22Rv1 (cell line): Measurements from ENCODE around the gene LRRC28.

Experiments used
- ZFX ChIP-seq: fragments of 450-650 bp; IDR thresholded peaks from 2 replicates; pipeline ENCODE4 v1.6.1; 2017; ENCODE audit warnings: antibody characterized with exemption, borderline replicate concordance
- TF ChIP-seq, protein P1 (sequence below): fragments of 450-650 bp; IDR thresholded peaks from 2 replicates; pipeline ENCODE4 v1.5.1; 2017; ENCODE audit warnings: mild to moderate bottlenecking

DNA sequence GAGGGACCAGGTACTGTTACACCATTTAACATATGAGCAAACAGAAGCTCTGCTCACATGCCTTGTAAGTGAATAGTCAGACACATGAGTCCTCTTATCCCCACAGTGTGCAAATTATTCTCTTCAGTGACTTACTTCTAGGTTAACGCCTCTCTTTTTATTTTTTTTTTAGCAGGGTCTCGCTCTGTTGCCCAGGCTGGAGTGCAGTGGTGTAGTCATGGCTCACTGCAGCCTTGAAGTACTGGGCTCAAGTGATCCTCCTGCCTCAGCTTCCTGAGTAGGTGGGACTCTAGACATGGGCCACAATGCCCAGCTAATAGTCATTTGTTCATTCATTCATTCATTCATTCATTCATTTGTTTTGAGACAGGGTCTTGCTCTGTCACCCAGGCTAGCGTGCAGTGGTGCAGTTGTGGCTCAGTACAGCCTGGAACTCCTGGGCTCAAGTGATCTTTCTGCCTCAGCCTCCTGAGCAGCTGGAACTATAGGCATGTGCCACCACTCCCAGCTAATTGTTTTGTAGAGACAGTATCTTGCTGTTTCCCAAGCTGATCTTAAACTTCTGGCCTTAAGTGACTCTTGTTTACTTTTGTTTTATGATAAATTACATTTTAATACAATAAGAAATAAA is 94.7 kb downstream of the LRRC28 start:
- TF ChIP-seq, protein P1, sequence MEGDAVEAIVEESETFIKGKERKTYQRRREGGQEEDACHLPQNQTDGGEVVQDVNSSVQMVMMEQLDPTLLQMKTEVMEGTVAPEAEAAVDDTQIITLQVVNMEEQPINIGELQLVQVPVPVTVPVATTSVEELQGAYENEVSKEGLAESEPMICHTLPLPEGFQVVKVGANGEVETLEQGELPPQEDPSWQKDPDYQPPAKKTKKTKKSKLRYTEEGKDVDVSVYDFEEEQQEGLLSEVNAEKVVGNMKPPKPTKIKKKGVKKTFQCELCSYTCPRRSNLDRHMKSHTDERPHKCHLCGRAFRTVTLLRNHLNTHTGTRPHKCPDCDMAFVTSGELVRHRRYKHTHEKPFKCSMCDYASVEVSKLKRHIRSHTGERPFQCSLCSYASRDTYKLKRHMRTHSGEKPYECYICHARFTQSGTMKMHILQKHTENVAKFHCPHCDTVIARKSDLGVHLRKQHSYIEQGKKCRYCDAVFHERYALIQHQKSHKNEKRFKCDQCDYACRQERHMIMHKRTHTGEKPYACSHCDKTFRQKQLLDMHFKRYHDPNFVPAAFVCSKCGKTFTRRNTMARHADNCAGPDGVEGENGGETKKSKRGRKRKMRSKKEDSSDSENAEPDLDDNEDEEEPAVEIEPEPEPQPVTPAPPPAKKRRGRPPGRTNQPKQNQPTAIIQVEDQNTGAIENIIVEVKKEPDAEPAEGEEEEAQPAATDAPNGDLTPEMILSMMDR: no peak
- TF ChIP-seq ZFX: no peak
